Loucy (cell line): Measurements from ENCODE around the gene C1orf50.

Source experiments
- H2AFZ ChIP-seq: fragments of 200-600 bp; sonication (generic); 2 replicates; pipeline ENCODE4 v1.6.0; 2016; ENCODE audit warnings: antibody characterized with exemption, mild to moderate bottlenecking, low read length, moderate library complexity
- H3F3A ChIP-seq: fragments of 200-600 bp; 2 replicates; pipeline ENCODE4 v1.6.0; 2016; ENCODE audit warnings: antibody characterized with exemption, low read depth, mild to moderate bottlenecking
- H3K27me3 ChIP-seq: fragments of 200-600 bp; sonication (generic); 2 replicates; pipeline ENCODE4 v1.6.1; 2014; ENCODE audit warnings: low read length, mild to moderate bottlenecking; ENCODE audit not compliant: insufficient read depth, poor library complexity, severe bottlenecking
- H3K36me3 ChIP-seq: fragments of 200-600 bp; sonication (generic); 2 replicates; pipeline ENCODE4 v1.6.1; 2016; ENCODE audit warnings: low read length; ENCODE audit not compliant: insufficient read depth
- H3K4me1 ChIP-seq: fragments of 200-600 bp; sonication (generic); 2 replicates; pipeline ENCODE4 v1.5.1; 2014; ENCODE audit warnings: low read length, mild to moderate bottlenecking; ENCODE audit not compliant: insufficient read depth, poor library complexity, severe bottlenecking
- H3K4me2 ChIP-seq: fragments of 200-600 bp; sonication (generic); 2 replicates; pipeline ENCODE4 v1.6.0; 2014; ENCODE audit warnings: antibody characterized with exemption, low read length, low read depth, mild to moderate bottlenecking; ENCODE audit not compliant: poor library complexity, severe bottlenecking
- H3K4me3 ChIP-seq: fragments of 200-600 bp; sonication (generic); 2 replicates; pipeline ENCODE4 v1.5.1; 2014; ENCODE audit warnings: low read length, mild to moderate bottlenecking, mixed read lengths; ENCODE audit not compliant: poor library complexity, severe bottlenecking
- H3K79me2 ChIP-seq: fragments of 200-600 bp; sonication (generic); 2 replicates; pipeline ENCODE4 v1.6.1; 2014; ENCODE audit warnings: low read length; ENCODE audit not compliant: insufficient read depth
- H3K9ac ChIP-seq: fragments of 200-600 bp; sonication (generic); 2 replicates; pipeline ENCODE4 v1.6.0; 2014; ENCODE audit warnings: mild to moderate bottlenecking, low read depth, low read length, moderate library complexity; ENCODE audit not compliant: poor library complexity, severe bottlenecking
- H3K9me2 ChIP-seq: fragments of 200-600 bp; sonication (generic); replicated peaks from 2 replicates; pipeline ENCODE4 v1.6.1; 2016; ENCODE audit warnings: low read depth, low read length, mixed read lengths
- H3K9me3 ChIP-seq: fragments of 200-600 bp; sonication (generic); 2 replicates; pipeline ENCODE4 v1.6.1; 2014; ENCODE audit warnings: mild to moderate bottlenecking, antibody characterized with exemption, low read length, low read depth; ENCODE audit not compliant: insufficient read depth
- H4K20me1 ChIP-seq: fragments of 200-600 bp; sonication (generic); 2 replicates; pipeline ENCODE4 v1.6.0; 2014; ENCODE audit warnings: antibody characterized with exemption, low read length, mild to moderate bottlenecking; ENCODE audit not compliant: insufficient read depth, poor library complexity, severe bottlenecking
- CTCF ChIP-seq: fragments of 200-600 bp; sonication (generic); conservative IDR thresholded peaks from 2 replicates; pipeline ENCODE4 v1.5.1; 2014; ENCODE audit warnings: mild to moderate bottlenecking, antibody characterized with exemption, low read length
- EZH2phosphoT487 ChIP-seq: fragments of 200-600 bp; IDR thresholded peaks from 2 replicates; pipeline ENCODE4 v1.6.1; 2018; ENCODE audit warnings: antibody characterized with exemption, mild to moderate bottlenecking, moderate library complexity, borderline replicate concordance

C1orf50 gene

GRCh38 chr1:42731585-42731984, 35.5 kb upstream of the C1orf50 start:
- H3K27me3 ChIP-seq: no peaks in the 10 kb centered on the region
- H3K36me3 ChIP-seq: no peaks in the 10 kb centered on the region
- no peaks in the 10 kb centered on the region for H3K79me2 ChIP-seq
- H3K9ac ChIP-seq: no peak overlapping the region
- no peaks in the 10 kb centered on the region for H3F3A ChIP-seq
- no peak overlapping the region for H2AFZ ChIP-seq
- peaks cover under 1% of the 10 kb centered on the region for H3K4me1 ChIP-seq
- TF ChIP-seq CTCF (no peak), EZH2phosphoT487 (no peak)
- H4K20me1 ChIP-seq: no peaks in the 10 kb centered on the region
- no peaks in the 10 kb centered on the region for H3K9me3 ChIP-seq
- no peaks in the 10 kb centered on the region for H3K9me2 ChIP-seq
- no peak overlapping the region for H3K4me2 ChIP-seq
- no peak overlapping the region for H3K4me3 ChIP-seq

DNA sequence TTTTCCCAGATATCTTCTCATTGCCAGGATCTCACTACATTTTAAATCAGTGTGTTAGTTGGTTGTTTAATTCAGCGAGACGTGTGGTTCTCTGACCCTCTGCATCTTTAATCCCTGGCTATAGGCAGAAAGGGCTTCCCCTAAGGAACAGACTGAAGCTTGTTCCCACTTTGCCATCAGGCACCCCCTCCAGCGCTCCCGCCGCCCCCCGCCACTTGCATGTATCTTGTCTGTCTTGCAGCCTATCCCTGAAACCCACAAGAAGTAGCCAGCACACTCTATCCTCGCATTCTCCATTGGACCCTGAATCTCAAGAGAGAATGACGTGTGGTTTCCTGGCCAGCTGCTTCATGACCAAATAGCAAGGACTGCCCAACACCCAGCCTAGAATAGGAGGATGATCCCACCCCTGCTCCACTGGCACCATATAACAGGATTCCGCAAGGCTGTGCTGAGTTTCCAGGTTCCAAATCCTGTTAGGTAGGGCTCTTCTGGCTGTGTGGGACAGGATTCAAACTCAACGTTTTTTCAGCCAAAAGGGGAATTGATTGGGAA, 34.8 kb upstream of the C1orf50 start:
- H3K79me2 ChIP-seq: no peaks in the 10 kb centered on the region
- H3K27me3 ChIP-seq: no peaks in the 10 kb centered on the region
- H3K9me2 ChIP-seq: no peaks in the 10 kb centered on the region
- no peaks in the 10 kb centered on the region for H3K36me3 ChIP-seq
- H3F3A ChIP-seq: no peaks in the 10 kb centered on the region
- no peak overlapping the region for H3K9ac ChIP-seq
- no peaks in the 10 kb centered on the region for H3K9me3 ChIP-seq
- no peaks in the 10 kb centered on the region for H4K20me1 ChIP-seq
- TF ChIP-seq EZH2phosphoT487 (no peak), CTCF (no peak)
- no peak overlapping the region for H3K4me2 ChIP-seq
- no peak overlapping the region for H3K4me3 ChIP-seq
- no peak overlapping the region for H2AFZ ChIP-seq
- H3K4me1 ChIP-seq: peaks cover 6% of the 10 kb centered on the region

DNA sequence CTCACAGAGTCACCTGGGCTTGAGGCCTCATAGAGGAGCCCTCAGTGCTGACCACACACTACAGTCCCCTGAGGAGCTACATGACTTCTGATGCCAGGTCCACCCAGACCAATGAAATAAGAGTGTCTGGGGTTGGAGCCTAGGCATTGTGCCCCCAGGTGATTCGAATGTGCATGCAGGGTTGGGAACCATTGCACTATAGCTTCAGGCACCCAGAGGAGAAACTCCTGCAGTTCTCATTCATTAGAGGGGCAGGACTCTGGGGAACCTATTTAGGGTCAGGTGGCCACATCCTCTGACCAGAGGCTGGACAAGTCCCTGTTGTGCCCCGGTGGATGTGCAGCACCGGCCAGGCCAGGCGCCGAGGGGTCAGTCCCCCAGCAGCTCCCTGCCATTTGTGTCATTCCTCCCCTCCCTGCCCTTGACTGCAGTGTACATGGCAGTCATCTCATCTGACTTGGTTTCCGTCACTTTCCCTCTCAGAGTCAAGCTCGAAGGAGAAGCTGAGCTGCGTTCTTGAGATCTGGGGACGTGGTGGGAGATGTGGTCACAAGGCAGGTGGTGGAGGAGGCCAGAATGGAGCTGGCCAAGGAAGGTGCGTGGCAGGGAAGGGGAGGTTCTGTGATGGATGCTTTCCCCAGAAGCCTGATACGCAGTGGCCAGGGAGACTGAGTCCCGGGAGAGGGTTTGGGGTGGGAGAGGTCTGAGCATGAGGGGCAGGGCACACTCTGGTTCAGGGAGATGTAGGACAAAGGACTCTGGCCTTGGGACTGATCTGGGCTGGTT, 33.4 kb upstream of the C1orf50 start:
- Histone ChIP-seq H3K4me3 (no peak overlapping the region), H3K9me3 (no peaks in the 10 kb centered on the region), H3K9ac (no peak overlapping the region), H3K9me2 (no peaks in the 10 kb centered on the region), H4K20me1 (no peaks in the 10 kb centered on the region), H3K27me3 (no peaks in the 10 kb centered on the region), H3K4me2 (no peak overlapping the region), H3K79me2 (no peaks in the 10 kb centered on the region), H3K4me1 (peaks cover 11% of the 10 kb centered on the region), H3K36me3 (no peaks in the 10 kb centered on the region), H2AFZ (no peak overlapping the region), H3F3A (no peaks in the 10 kb centered on the region)
- no peak for TF ChIP-seq CTCF
- TF ChIP-seq EZH2phosphoT487: no peak
